Panc1 (cell line): Measurements from ENCODE around the gene DOK7. TPM values are rescaled to one million over a fixed set of nuclear protein-coding genes. Genes with fewer than 3 reads are reported as not detected.

Source experiments
- ATAC-seq: fragments of 200-7000 bp; cut with Tn5 transposase; 2 replicates; pipeline ENCODE4 v1.9.1; 2020; ENCODE audit warnings: mild to moderate bottlenecking, moderate library complexity
- BruUV-seq: library from RNA; stranded (reverse); fragments of 400-500 nt; replicated peaks from 2 replicates; lab custom pipeline; 2021; lab: Mats Ljungman, UMichigan
- CTCF ChIA-PET: fragments of 300-600 bp; sonication (Branson Sonifier 250); formaldehyde crosslinking; loops from one replicate; lab custom pipeline; 2022; ENCODE audit warnings: antibody characterized with exemption; lab: Charles Lee
- POLR2A ChIA-PET: fragments of 300-600 bp; sonication (Branson Sonifier 250); formaldehyde crosslinking; loops from one replicate; lab custom pipeline; 2022; ENCODE audit warnings: antibody characterized with exemption; lab: Charles Lee
- DNase-seq: peaks from one replicate; pipeline ENCODE4 v3.0.0-alpha.2; 2010; ENCODE audit warnings: low read depth, low spot score
- H3K27ac ChIP-seq: 2 replicates; pipeline ENCODE4 v1.5.1; 2011; ENCODE audit warnings: mild to moderate bottlenecking, low read length, inconsistent platforms
- H3K27me3 ChIP-seq: fragments of 200-500 bp; sonication (Bioruptor generic); 2 replicates; pipeline ENCODE4 v1.6.0; 2014; ENCODE audit warnings: low read length, inconsistent platforms; ENCODE audit not compliant: control insufficient read depth, insufficient read depth
- H3K36me3 ChIP-seq: fragments of 200-500 bp; sonication (Bioruptor generic); 2 replicates; pipeline ENCODE4 v1.5.1; 2014; ENCODE audit warnings: inconsistent platforms, mild to moderate bottlenecking, low read length, moderate library complexity; ENCODE audit not compliant: control insufficient read depth, insufficient read depth
- H3K4me1 ChIP-seq: 2 replicates; pipeline ENCODE4 v1.5.1; 2011; ENCODE audit warnings: inconsistent platforms, mild to moderate bottlenecking, low read length, moderate library complexity; ENCODE audit not compliant: control insufficient read depth, insufficient read depth
- H3K4me3 ChIP-seq, 2 experiments: 2 replicates each; pipeline ENCODE4 v1.5.1; 2011 to 2012; ENCODE audit warnings: low read depth in 2 of 2, low read length in 2 of 2, mild to moderate bottlenecking in 2 of 2, inconsistent platforms in 1 of 2, moderate library complexity in 1 of 2
- H3K9me3 ChIP-seq: fragments of 200-500 bp; sonication (Bioruptor generic); 2 replicates; pipeline ENCODE4 v1.5.1; 2014; ENCODE audit warnings: low read depth, mild to moderate bottlenecking, inconsistent platforms, low read length, moderate library complexity; ENCODE audit not compliant: control insufficient read depth, insufficient read depth
- CTCF ChIP-seq: fragments of 450-650 bp; IDR thresholded peaks from 2 replicates; pipeline ENCODE4 v1.5.1; 2017; ENCODE audit warnings: mild to moderate bottlenecking
- POLR2AphosphoS5 ChIP-seq: IDR thresholded peaks from 2 replicates; pipeline ENCODE4 v1.6.1; 2012; ENCODE audit warnings: mild to moderate bottlenecking, low read depth, low read length, moderate library complexity
- REST ChIP-seq, 2 experiments: IDR thresholded peaks; 2 replicates each; pipeline ENCODE4 v1.6.1; 2011 to 2012; ENCODE audit warnings: low read depth in 2 of 2, control low read depth in 1 of 2, low read length in 1 of 2, mild to moderate bottlenecking in 1 of 2, moderate library complexity in 1 of 2; ENCODE audit not compliant: insufficient read depth in 1 of 2
- SIN3A ChIP-seq: IDR thresholded peaks from 2 replicates; pipeline ENCODE4 v1.6.1; 2012; ENCODE audit warnings: low read depth, mild to moderate bottlenecking, low read length, moderate library complexity, borderline replicate concordance; ENCODE audit not compliant: insufficient read depth
- TCF7L2 ChIP-seq: IDR thresholded peaks from 2 replicates; pipeline ENCODE4 v1.6.1; 2011; ENCODE audit warnings: mild to moderate bottlenecking, low read depth, low read length, inconsistent platforms
- in situ Hi-C: cut with HindIII; loops from 2 replicates; pipeline ENCODE4 v1.10.0; 2016; ENCODE audit warnings: low sequenced_read_pairs, low pct_unique_long_range_greater_than_20kb
- intact Hi-C: fragments of 100-400 bp; cut with micrococcal nuclease; formaldehyde crosslinking; loops from one replicate; pipeline ENCODE4 v1.10.0; 2022; ENCODE audit not compliant: unreplicated experiment
- total RNA-seq: library from RNA; stranded (reverse); gene quantifications from one replicate; pipeline ENCODE4 v1.2.1, GENCODE V29; 2021; ENCODE audit not compliant: unreplicated experiment

The DOK7 gene
- total RNA-seq, 1 experiment from 2014 or later: 2.4 TPM

DNA sequence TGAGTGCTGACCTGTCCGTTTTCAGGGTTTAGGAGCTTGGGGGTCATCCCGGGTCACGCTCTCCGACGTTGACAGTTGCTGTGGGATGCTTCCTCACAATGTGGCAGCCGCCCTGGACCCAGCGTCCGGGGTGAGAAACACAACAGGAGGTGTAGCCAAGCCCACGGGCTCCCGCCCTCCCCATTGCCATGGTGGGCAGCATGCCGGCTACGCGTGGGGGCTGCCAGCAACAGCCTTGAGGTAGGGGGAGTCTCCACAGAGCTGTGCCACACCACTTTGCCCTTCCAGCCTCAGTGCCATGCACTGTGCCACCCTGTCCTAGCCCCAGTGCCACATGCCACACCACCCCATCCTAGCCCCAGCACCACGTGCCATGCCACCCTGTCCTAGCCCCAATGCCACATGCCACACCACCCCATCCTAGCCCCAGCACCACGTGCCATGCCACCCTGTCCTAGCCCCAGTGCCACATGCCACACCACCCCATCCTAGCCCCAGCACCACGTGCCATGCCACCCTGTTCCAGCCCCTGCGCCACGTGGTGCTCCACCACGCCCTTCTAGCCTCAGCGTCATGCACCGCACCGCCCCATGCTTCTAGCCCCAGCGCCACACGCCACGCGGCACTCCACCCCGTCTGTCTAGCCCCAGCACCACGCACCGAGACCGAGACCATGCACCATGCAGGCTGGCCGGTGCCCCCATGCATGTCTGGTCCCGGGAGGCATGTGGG, 29.8 kb upstream of the DOK7 start:
- no peak for DNase-seq
- Histone ChIP-seq H3K4me1 (peaks cover 9% of the 10 kb centered on the region; the same call in 1 of the 2 replicates), H3K9me3 (no peaks in the 10 kb centered on the region), H3K27me3 (no peaks in the 10 kb centered on the region), H3K27ac (no peak overlapping the region), H3K36me3 (no peaks in the 10 kb centered on the region), H3K4me3 (no peak overlapping the region)
- intact Hi-C loops (no loop called here), in situ Hi-C loops (no loop called here)
- BruUV-seq: no TSS peak
- POLR2A ChIA-PET: no interaction called here
- ATAC-seq: no peak
- CTCF ChIA-PET: no interaction called here
- TF ChIP-seq TCF7L2: no peak
- TF ChIP-seq CTCF: no peak
- no peak for TF ChIP-seq SIN3A
- no peak for TF ChIP-seq POLR2AphosphoS5
- TF ChIP-seq REST (IDR thresholded peaks at IDR 0.05; ENCODE audit: insufficient read depth in 1 of 2, low read depth in 2 of 2, low read length in 1 of 2): no peak

- no TSS peak for BruUV-seq
- intact Hi-C loops: no loop called here
- CTCF ChIA-PET: interaction anchor here (1.0 kb wide), 1 partner anchor 89 kb away, joined by 5 read pairs; no protein-coding TSS in a partner anchor
- no peak for TF ChIP-seq CTCF
- TF ChIP-seq SIN3A: no peak
- TF ChIP-seq POLR2AphosphoS5: no peak
- no peak for TF ChIP-seq REST (IDR thresholded peaks at IDR 0.05; ENCODE audit: insufficient read depth in 1 of 2, low read depth in 2 of 2, low read length in 1 of 2)
- no peak for TF ChIP-seq TCF7L2
- Histone ChIP-seq H3K36me3 (no peaks in the 10 kb centered on the region), H3K4me3 (no peak overlapping the region), H3K9me3 (no peaks in the 10 kb centered on the region), H3K27me3 (no peaks in the 10 kb centered on the region), H3K27ac (no peak overlapping the region), H3K4me1 (peaks cover 9% of the 10 kb centered on the region; the same call in 1 of the 2 replicates)
- DNase-seq: no peak
- POLR2A ChIA-PET: interaction anchor here (0.5 kb wide), 1 partner anchor 47 kb away, joined by 3 read pairs; no protein-coding TSS in a partner anchor
- in situ Hi-C loops: no loop called here
- ATAC-seq: no peak
These were observed 28.0 kb upstream of the DOK7 start for GRCh38 chr4:3434881-3435685.
